HepG2 (cell line): ENCODE data around the gene C20orf141. TPM values are rescaled to one million over a fixed set of nuclear protein-coding genes. Genes with fewer than 3 reads are reported as not detected.

Experiments used
- ATAC-seq: fragments of 200-7000 bp; cut with Tn5 transposase; 3 replicates; pipeline ENCODE4 v1.9.1; 2020; ENCODE audit warnings: mild to moderate bottlenecking, moderate library complexity
- BruUV-seq: library from RNA; stranded (reverse); fragments of 400-500 nt; replicated peaks from 2 replicates; lab custom pipeline; 2021; lab: Mats Ljungman, UMichigan
- CTCF ChIA-PET: fragments of 300-600 bp; formaldehyde crosslinking; extraction: SDS; loops from one replicate; lab custom pipeline; 2021; ENCODE audit warnings: low total read pairs, inconsistent platforms, low intra/inter-chr PET ratio; lab: Yijun Ruan, JAX
- POLR2A ChIA-PET: fragments of 350-600 bp; sonication (Branson Sonifier 250); formaldehyde crosslinking; loops from one replicate; lab custom pipeline; 2020; ENCODE audit warnings: antibody characterized with exemption, inconsistent platforms; lab: Yijun Ruan, JAX
- DNase-seq: peaks from one replicate; pipeline ENCODE4 v3.0.0-alpha.2; 2015; ENCODE audit warnings: low spot score
- FAIRE-seq: peaks from 3 replicates; lab custom pipeline; 2011; peaks lifted over from hg19 to GRCh38; lab: Jason Lieb, UNC
- H2AFZ ChIP-seq: one replicate; pipeline ENCODE4 v1.6.1; 2011; ENCODE audit warnings: low read length, inconsistent platforms
- H3K27ac ChIP-seq: fragments of 300-600 bp; 3 replicates; pipeline ENCODE4 v1.8.0; 2011; ENCODE audit warnings: mixed run types, mild to moderate bottlenecking, mixed read lengths, low read length, inconsistent platforms; ENCODE audit not compliant: insufficient read depth; ENCODE audit errors: extremely low read length
- H3K27me3 ChIP-seq, 2 experiments: fragments of 200-600 bp in 1 of 2; 2 replicates in 1 of 2; 3 replicates in 1 of 2; pipeline versions ENCODE4 v1.6.0 to v1.8.0; 2011; ENCODE audit warnings: low read length in 2 of 2, mild to moderate bottlenecking in 2 of 2, moderate library complexity in 2 of 2, inconsistent platforms in 1 of 2; ENCODE audit not compliant: insufficient read depth in 2 of 2, control insufficient read depth in 1 of 2
- H3K36me3 ChIP-seq, 2 experiments: fragments of 200-600 bp in 1 of 2; replicated peaks in 1 of 2; 2 replicates in 1 of 2; 3 replicates in 1 of 2; pipeline versions ENCODE4 v1.5.1 to v1.8.0; 2011; ENCODE audit warnings: low read length in 2 of 2, inconsistent platforms in 1 of 2; ENCODE audit not compliant: insufficient read depth in 2 of 2, control insufficient read depth in 1 of 2
- H3K4me1 ChIP-seq: 2 replicates; pipeline ENCODE4 v1.5.1; 2012; ENCODE audit warnings: low read length, inconsistent platforms; ENCODE audit not compliant: insufficient read depth
- H3K4me2 ChIP-seq: 2 replicates; pipeline ENCODE4 v1.6.0; 2011; ENCODE audit warnings: low read depth, low read length, inconsistent platforms
- H3K4me3 ChIP-seq, 3 experiments: fragments of 200-600 bp in 1 of 3; sonication (generic), shearing (Covaris generic) in 1 of 3; replicated peaks in 1 of 3; 2 replicates each; pipeline ENCODE4 v1.5.1; 2011 to 2016; ENCODE audit warnings: low read length in 3 of 3, inconsistent platforms in 2 of 3, low read depth in 2 of 3, mild to moderate bottlenecking in 2 of 3, control low read depth in 1 of 3, mixed read lengths in 1 of 3; ENCODE audit not compliant: insufficient read depth in 1 of 3
- H3K79me2 ChIP-seq: one replicate; pipeline ENCODE4 v1.6.1; 2011; ENCODE audit warnings: low read length, inconsistent platforms; ENCODE audit not compliant: insufficient read depth
- H3K9ac ChIP-seq: 2 replicates; pipeline ENCODE4 v1.6.0; 2011; ENCODE audit warnings: mild to moderate bottlenecking, low read depth, low read length, inconsistent platforms; ENCODE audit not compliant: insufficient read depth
- H3K9me3 ChIP-seq: 2 replicates; pipeline ENCODE4 v1.5.1; 2012; ENCODE audit warnings: mild to moderate bottlenecking, low read length
- H4K20me1 ChIP-seq: 2 replicates; pipeline ENCODE4 v1.6.0; 2011; ENCODE audit warnings: inconsistent platforms, mild to moderate bottlenecking, low read length, moderate library complexity; ENCODE audit not compliant: insufficient read depth
- CAMTA2 ChIP-seq: sonication (generic); formaldehyde crosslinking; IDR thresholded peaks from 2 replicates; pipeline ENCODE4 v1.4.0; 2020; ENCODE audit warnings: mild to moderate bottlenecking, missing genetic modification reagents, borderline replicate concordance
- HBP1 ChIP-seq: IDR thresholded peaks from 2 replicates; pipeline ENCODE4 v1.6.1; 2016; ENCODE audit warnings: low read depth, control low read depth
- MATR3 ChIP-seq: sonication (generic); formaldehyde crosslinking; IDR thresholded peaks from 2 replicates; pipeline ENCODE4 v1.4.0; 2020; ENCODE audit warnings: missing genetic modification reagents
- NKX3-1 ChIP-seq: sonication (generic); formaldehyde crosslinking; IDR thresholded peaks from 2 replicates; pipeline ENCODE4 v1.5.0; 2020; ENCODE audit warnings: missing genetic modification reagents
- RBAK ChIP-seq: sonication (generic); formaldehyde crosslinking; IDR thresholded peaks from 2 replicates; pipeline ENCODE4 v1.5.1; 2020; ENCODE audit warnings: mild to moderate bottlenecking, missing genetic modification reagents
- REL ChIP-seq: sonication (generic); formaldehyde crosslinking; conservative IDR thresholded peaks from 2 replicates; pipeline ENCODE4 v1.8.0; 2022; ENCODE audit warnings: mild to moderate bottlenecking, missing genetic modification reagents, moderate library complexity
- REST ChIP-seq, 2 experiments: IDR thresholded peaks; 2 replicates each; pipeline ENCODE4 v1.6.1; 2011 to 2012; ENCODE audit warnings: low read length in 2 of 2, borderline replicate concordance in 1 of 2, low read depth in 1 of 2, mild to moderate bottlenecking in 1 of 2, moderate library complexity in 1 of 2
- ZMAT5 ChIP-seq: sonication (generic); formaldehyde crosslinking; IDR thresholded peaks from 2 replicates; pipeline ENCODE4 v1.5.0; 2020; ENCODE audit warnings: mild to moderate bottlenecking, low read depth, missing genetic modification reagents, borderline replicate concordance
- WGBS: methylation state at CpG from one replicate; pipeline ENCODE4 v1.1.6; 2017; ENCODE audit warnings: low lambda C conversion rate; 5-methylcytosine and 5-hydroxymethylcytosine counted together
- in situ Hi-C: cut with HindIII; loops from 2 replicates; pipeline ENCODE4 v1.10.0; 2017; ENCODE audit warnings: low pct_unique_long_range_greater_than_20kb; ENCODE audit not compliant: extremely low pct_ligation_motif_present
- intact Hi-C: fragments of 100-400 bp; cut with micrococcal nuclease; formaldehyde crosslinking; loops from one replicate; pipeline ENCODE4 v1.10.0; 2022; ENCODE audit not compliant: unreplicated experiment
- polyA plus RNA-seq, 8 experiments: library from polyadenylated mRNA; depleted of rRNA in 3 of 8; stranded (reverse) in 7 of 8; unstranded in 1 of 8; fragments of >200 nt; fragmentation: Illumina TruSeq in 4 of 8; extraction: Trizol in 4 of 8; gene quantifications; 2 replicates each; pipeline versions ENCODE4 v1.2.1 to v1.2.3, GENCODE V29; 2011 to 2016; ENCODE audit warnings: low read depth in 4 of 8, missing spikeins in 1 of 8, mixed read lengths in 1 of 8; ENCODE audit not compliant: insufficient read depth in 1 of 8
- total RNA-seq, 5 experiments: library from RNA; depleted of rRNA; stranded (reverse); fragments of >200 nt; fragmentation: Illumina TruSeq; extraction: Trizol; gene quantifications; 2 replicates each; pipeline ENCODE4 v1.2.3, GENCODE V29; 2016; ENCODE audit warnings: low read depth in 1 of 5

The C20orf141 gene
- total and polyA plus RNA-seq, 2 of the 13 experiments (the other 11 are each of a cell fraction or from before 2014, with no cell fraction given) = not detected

- H3K36me3 ChIP-seq = no peaks in the 10 kb centered on the region
- in situ Hi-C loops = no loop called here
These were observed 2.6 kb upstream of the C20orf141 start for GRCh38 chr20:2812189-2812588.

More at GRCh38 chr20:2812189-2812588, 2.6 kb upstream of the C20orf141 start:
- peaks cover 0 to 59% of the 10 kb centered on the region in 2 experiments; a peak in 4 of 5 replicates for H3K27me3 ChIP-seq
- 0 out of 2 replicates have a peak, but pooled peaks cover 5% of the 10 kb centered on the region for H3K9me3 ChIP-seq
- no peak for ATAC-seq
- TF ChIP-seq ZMAT5 (CRISPR knock-in tag) (no peak), NKX3-1 (CRISPR knock-in tag) (no peak), CAMTA2 (CRISPR knock-in tag) (no peak), REST (IDR thresholded peaks at IDR 0.05; ENCODE audit: borderline replicate concordance in 1 of 2, low read depth in 1 of 2, low read length in 2 of 2) (no peak), HBP1 (CRISPR knock-in tag) (no peak), REL (CRISPR knock-in tag) (no peak), RBAK (CRISPR knock-in tag) (no peak), MATR3 (no peak)
- ChIA-PET POLR2A (no interaction called here), CTCF (no interaction called here)
- H3K4me2 ChIP-seq = no peak overlapping the region
- intact Hi-C loops = no loop called here
- no peaks in the 10 kb centered on the region for H4K20me1 ChIP-seq
- no peak overlapping the region for H2AFZ ChIP-seq
- no TSS peak for BruUV-seq
- no peak for FAIRE-seq
- H3K4me1 ChIP-seq = no peaks in the 10 kb centered on the region
- H3K27ac ChIP-seq = no peak overlapping the region
- no peak overlapping the region for H3K4me3 ChIP-seq
- DNase-seq = no peak
- H3K9ac ChIP-seq = no peak overlapping the region
- WGBS = 27% methylated on average over 3 of the region's 3 CpGs
- H3K79me2 ChIP-seq = no peaks in the 10 kb centered on the region
